SK-N-SH (cell line): Measurements from ENCODE around the gene DIS3L2.

Experiments
- ELF1 ChIP-seq: IDR thresholded peaks from 2 replicates; pipeline ENCODE4 v1.4.0; 2012
- GABPA ChIP-seq: IDR thresholded peaks from 2 replicates; pipeline ENCODE4 v1.4.0; 2012; ENCODE audit warnings: low read depth, mild to moderate bottlenecking
- MXI1 ChIP-seq: IDR thresholded peaks from 2 replicates; pipeline ENCODE4 v1.6.1; 2012; ENCODE audit warnings: mild to moderate bottlenecking, low read depth, low read length, improper control_type of control experiment
- TAF1 ChIP-seq: IDR thresholded peaks from 2 replicates; pipeline ENCODE4 v1.6.1; 2012; ENCODE audit warnings: low read depth, mild to moderate bottlenecking, low read length, moderate library complexity, borderline replicate concordance
- TCF12 ChIP-seq: IDR thresholded peaks from 2 replicates; pipeline ENCODE4 v1.4.0; 2012
- TF ChIP-seq, protein P1 (sequence below): fragments of 200-600 bp; sonication (generic); IDR thresholded peaks from 2 replicates; pipeline ENCODE4 v1.6.1; 2017; ENCODE audit warnings: antibody characterized with exemption, mild to moderate bottlenecking, moderate library complexity
- TF ChIP-seq, protein P2 (sequence below): IDR thresholded peaks from 2 replicates; pipeline ENCODE4 v1.6.1; 2012; ENCODE audit warnings: mild to moderate bottlenecking, low read depth, low read length, moderate library complexity

DNA sequence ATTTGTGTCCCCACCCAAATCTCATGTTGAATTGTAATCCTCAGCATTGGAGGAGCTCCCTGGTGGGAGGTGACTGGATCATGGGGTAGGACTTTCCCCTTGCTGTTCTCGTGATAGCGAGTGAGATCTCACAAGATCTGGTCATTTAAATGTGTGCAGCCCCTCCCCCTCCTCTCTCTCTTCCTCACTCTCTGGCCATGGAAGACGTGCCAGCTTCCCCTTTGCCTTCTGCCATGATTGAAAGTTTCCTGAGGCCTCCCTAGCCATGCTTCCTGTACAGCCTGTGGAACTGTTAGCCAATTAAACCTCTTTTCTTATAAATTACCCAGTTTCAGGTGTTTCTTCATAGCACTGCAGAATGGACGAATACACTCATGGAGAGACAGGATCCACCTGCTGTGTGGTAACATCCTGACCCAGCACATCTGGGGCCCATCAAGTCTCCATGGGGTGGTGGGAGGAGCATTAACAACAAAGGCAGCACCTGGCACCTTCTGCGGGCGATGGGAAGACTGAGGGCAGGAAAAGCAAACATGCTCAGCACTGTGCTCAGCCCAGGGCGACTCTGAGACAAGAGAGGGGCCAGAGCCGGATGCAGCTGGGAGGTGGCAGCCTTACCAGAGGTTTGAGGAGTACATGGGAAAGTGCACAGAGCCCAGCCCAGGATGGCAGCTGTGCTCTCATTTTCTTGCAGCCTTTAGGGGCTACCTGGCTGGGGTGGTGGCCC, 400.8 kb downstream of the DIS3L2 start:
- TF ChIP-seq, protein P1, sequence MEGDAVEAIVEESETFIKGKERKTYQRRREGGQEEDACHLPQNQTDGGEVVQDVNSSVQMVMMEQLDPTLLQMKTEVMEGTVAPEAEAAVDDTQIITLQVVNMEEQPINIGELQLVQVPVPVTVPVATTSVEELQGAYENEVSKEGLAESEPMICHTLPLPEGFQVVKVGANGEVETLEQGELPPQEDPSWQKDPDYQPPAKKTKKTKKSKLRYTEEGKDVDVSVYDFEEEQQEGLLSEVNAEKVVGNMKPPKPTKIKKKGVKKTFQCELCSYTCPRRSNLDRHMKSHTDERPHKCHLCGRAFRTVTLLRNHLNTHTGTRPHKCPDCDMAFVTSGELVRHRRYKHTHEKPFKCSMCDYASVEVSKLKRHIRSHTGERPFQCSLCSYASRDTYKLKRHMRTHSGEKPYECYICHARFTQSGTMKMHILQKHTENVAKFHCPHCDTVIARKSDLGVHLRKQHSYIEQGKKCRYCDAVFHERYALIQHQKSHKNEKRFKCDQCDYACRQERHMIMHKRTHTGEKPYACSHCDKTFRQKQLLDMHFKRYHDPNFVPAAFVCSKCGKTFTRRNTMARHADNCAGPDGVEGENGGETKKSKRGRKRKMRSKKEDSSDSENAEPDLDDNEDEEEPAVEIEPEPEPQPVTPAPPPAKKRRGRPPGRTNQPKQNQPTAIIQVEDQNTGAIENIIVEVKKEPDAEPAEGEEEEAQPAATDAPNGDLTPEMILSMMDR, result no peak
- no peak for TF ChIP-seq GABPA
- no peak for TF ChIP-seq TAF1
- TF ChIP-seq TCF12, result no peak
- TF ChIP-seq, protein P2, sequence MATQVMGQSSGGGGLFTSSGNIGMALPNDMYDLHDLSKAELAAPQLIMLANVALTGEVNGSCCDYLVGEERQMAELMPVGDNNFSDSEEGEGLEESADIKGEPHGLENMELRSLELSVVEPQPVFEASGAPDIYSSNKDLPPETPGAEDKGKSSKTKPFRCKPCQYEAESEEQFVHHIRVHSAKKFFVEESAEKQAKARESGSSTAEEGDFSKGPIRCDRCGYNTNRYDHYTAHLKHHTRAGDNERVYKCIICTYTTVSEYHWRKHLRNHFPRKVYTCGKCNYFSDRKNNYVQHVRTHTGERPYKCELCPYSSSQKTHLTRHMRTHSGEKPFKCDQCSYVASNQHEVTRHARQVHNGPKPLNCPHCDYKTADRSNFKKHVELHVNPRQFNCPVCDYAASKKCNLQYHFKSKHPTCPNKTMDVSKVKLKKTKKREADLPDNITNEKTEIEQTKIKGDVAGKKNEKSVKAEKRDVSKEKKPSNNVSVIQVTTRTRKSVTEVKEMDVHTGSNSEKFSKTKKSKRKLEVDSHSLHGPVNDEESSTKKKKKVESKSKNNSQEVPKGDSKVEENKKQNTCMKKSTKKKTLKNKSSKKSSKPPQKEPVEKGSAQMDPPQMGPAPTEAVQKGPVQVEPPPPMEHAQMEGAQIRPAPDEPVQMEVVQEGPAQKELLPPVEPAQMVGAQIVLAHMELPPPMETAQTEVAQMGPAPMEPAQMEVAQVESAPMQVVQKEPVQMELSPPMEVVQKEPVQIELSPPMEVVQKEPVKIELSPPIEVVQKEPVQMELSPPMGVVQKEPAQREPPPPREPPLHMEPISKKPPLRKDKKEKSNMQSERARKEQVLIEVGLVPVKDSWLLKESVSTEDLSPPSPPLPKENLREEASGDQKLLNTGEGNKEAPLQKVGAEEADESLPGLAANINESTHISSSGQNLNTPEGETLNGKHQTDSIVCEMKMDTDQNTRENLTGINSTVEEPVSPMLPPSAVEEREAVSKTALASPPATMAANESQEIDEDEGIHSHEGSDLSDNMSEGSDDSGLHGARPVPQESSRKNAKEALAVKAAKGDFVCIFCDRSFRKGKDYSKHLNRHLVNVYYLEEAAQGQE, result no peak
- no peak for TF ChIP-seq ELF1
- TF ChIP-seq MXI1, result no peak
